Body of pancreas (tissue), 4 donors: ENCODE data around the gene C3orf33.

Source experiments
- CTCF ChIP-seq, 7 experiments: fragments of 450-650 bp in 4 of 7; fragments of 200-600 bp in 3 of 7; sonication (generic) in 3 of 7; IDR thresholded peaks; one replicate each; pipeline ENCODE4 v1.5.1; 2016 to 2019; ENCODE audit warnings: antibody characterized with exemption in 7 of 7
- POLR2A ChIP-seq, 3 donors: fragments of 450-650 bp; IDR thresholded peaks; one replicate each; pipeline ENCODE4 v1.6.1; 2016; ENCODE audit warnings: antibody characterized with exemption in 3 of 3, mild to moderate bottlenecking in 2 of 3

GRCh38 chr3:155847993-155848392 lies 41.9 kb upstream of the C3orf33 start:
- TF ChIP-seq CTCF (IDR thresholded peaks at IDR 0.05) (no peak), POLR2A (IDR thresholded peaks at IDR 0.05) (no peak)
